Measurements from ENCODE around the gene CRELD1. TPM values are rescaled to one million over a fixed set of nuclear protein-coding genes. Genes with fewer than 3 reads are reported as not detected.

The CRELD1 gene
- total and polyA plus RNA-seq, 2 of the 13 experiments (the other 11 are each of a cell fraction or from before 2014, with no cell fraction given) = 27.1 to 61.9 TPM

DNA sequence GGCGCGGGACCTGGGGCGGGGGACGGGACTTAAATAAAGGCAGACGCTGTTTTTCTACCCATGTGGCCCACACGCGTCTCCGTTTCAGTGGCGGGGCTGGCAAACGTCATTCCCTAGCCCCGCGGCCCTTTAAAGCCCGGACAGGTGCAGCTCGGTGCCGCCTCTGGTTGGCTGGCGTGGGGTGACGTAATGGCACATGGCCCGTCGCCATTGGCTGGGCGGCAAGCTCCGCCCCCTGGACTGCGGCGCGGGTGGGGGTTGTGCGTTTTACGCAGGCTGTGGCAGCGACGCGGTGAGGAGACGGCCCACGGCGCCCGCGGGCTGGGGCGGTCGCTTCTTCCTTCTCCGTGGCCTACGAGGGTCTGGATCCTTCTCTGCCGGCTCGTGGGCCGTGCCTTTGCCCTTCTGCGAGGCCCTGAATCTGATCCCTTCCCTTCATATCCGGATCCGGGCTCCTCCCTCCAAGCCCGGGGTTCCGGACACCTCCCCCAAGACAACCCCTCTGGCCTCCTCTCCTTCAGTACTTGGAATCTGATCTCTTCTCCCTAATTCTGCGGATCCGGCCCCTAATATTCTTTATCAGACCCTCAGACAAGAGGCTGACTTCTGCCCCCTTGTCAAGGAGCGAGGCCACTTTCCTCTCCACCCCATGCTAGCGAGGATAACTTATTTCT, at the start of gene CRELD1 (continued):
- TF ChIP-seq ZNF354B (CRISPR knock-in tag; IDR thresholded peaks at IDR 0.05) (0 out of 2 replicates have a peak, but pooled peaks have one; percentile 72), KDM4B (CRISPR knock-in tag; IDR thresholded peaks at IDR 0.05) (peak; percentile 40; the same call in 1 of the 2 replicates), ZNF33B (CRISPR knock-in tag; IDR thresholded peaks at IDR 0.05) (no peak), TAF1 (CRISPR knock-in tag; IDR thresholded peaks at IDR 0.05) (peak; percentile 61; the same call in 1 of the 2 replicates), SRSF9 (IDR thresholded peaks at IDR 0.05; ENCODE audit: borderline replicate concordance, insufficient read depth, low read depth, low read length, poor library complexity, severe bottlenecking) (no peak), ZNF770 (CRISPR knock-in tag; IDR thresholded peaks at IDR 0.05) (no peak), ZNF83 (CRISPR knock-in tag; IDR thresholded peaks at IDR 0.05; ENCODE audit: borderline replicate concordance) (no peak; the same call in 1 of the 2 replicates), SIN3B (IDR thresholded peaks at IDR 0.05; ENCODE audit: low read length) (0 out of 2 replicates have a peak, but pooled peaks have one; percentile 60), ZNF589 (CRISPR knock-in tag; conservative IDR thresholded peaks at IDR 0.05) (no peak), HDAC6 (IDR thresholded peaks at IDR 0.05; ENCODE audit: low read depth, low read length) (no peak), PBX3 (CRISPR knock-in tag; IDR thresholded peaks at IDR 0.05; ENCODE audit: borderline replicate concordance) (peak; percentile 41; the same call in 1 of the 2 replicates), CAMTA2 (CRISPR knock-in tag; IDR thresholded peaks at IDR 0.05; ENCODE audit: borderline replicate concordance) (0 out of 2 replicates have a peak, but pooled peaks have one; percentile 61), RARG (CRISPR knock-in tag; IDR thresholded peaks at IDR 0.05; ENCODE audit: low read depth) (no peak), SIN3A (IDR thresholded peaks at IDR 0.05; ENCODE audit: borderline replicate concordance, low read depth, low read length) (peak; percentile 87; the same call in 1 of the 2 replicates), ZNF775 (CRISPR knock-in tag; IDR thresholded peaks at IDR 0.05; ENCODE audit: borderline replicate concordance) (no peak), ZBTB25 (CRISPR knock-in tag; IDR thresholded peaks at IDR 0.05) (no peak), CC2D1A (CRISPR knock-in tag; IDR thresholded peaks at IDR 0.05) (no peak), KDM6A (CRISPR knock-in tag; IDR thresholded peaks at IDR 0.05; ENCODE audit: low read depth) (no peak), ZSCAN30 (CRISPR knock-in tag; IDR thresholded peaks at IDR 0.05) (no peak), ZNF605 (CRISPR knock-in tag; IDR thresholded peaks at IDR 0.05) (peak; percentile 82), FIP1L1 (IDR thresholded peaks at IDR 0.05; ENCODE audit: borderline replicate concordance, insufficient read depth, low read depth, low read length) (no peak), ELK4 (CRISPR knock-in tag; IDR thresholded peaks at IDR 0.05; ENCODE audit: borderline replicate concordance) (no peak)
- TF ChIP-seq, protein P1, sequence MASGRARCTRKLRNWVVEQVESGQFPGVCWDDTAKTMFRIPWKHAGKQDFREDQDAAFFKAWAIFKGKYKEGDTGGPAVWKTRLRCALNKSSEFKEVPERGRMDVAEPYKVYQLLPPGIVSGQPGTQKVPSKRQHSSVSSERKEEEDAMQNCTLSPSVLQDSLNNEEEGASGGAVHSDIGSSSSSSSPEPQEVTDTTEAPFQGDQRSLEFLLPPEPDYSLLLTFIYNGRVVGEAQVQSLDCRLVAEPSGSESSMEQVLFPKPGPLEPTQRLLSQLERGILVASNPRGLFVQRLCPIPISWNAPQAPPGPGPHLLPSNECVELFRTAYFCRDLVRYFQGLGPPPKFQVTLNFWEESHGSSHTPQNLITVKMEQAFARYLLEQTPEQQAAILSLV (CRISPR knock-in tag; IDR thresholded peaks at IDR 0.05; ENCODE audit: borderline replicate concordance) = no peak
